Skin of body (tissue), 2 donors: Measurements from ENCODE around the gene PLA2G12B. TPM values are rescaled to one million over a fixed set of nuclear protein-coding genes. Genes with fewer than 3 reads are reported as not detected.
"Not testable (repeated sequence)": the region's sequence is repeated elsewhere in the genome, so short reads cannot be mapped to it uniquely, and the experiment has no call there.

Experiments
- DNase-seq: peaks from one replicate; lab custom pipeline; 2025; lab: John Stamatoyannopoulos, UW
- total RNA-seq: library from RNA; depleted of rRNA; stranded (reverse); fragments of >200 nt; gene quantifications from one replicate; pipeline ENCODE4 v1.2.3, GENCODE V29; 2014

Gene PLA2G12B, protein sequence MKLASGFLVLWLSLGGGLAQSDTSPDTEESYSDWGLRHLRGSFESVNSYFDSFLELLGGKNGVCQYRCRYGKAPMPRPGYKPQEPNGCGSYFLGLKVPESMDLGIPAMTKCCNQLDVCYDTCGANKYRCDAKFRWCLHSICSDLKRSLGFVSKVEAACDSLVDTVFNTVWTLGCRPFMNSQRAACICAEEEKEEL
- total RNA-seq = not detected

DNA sequence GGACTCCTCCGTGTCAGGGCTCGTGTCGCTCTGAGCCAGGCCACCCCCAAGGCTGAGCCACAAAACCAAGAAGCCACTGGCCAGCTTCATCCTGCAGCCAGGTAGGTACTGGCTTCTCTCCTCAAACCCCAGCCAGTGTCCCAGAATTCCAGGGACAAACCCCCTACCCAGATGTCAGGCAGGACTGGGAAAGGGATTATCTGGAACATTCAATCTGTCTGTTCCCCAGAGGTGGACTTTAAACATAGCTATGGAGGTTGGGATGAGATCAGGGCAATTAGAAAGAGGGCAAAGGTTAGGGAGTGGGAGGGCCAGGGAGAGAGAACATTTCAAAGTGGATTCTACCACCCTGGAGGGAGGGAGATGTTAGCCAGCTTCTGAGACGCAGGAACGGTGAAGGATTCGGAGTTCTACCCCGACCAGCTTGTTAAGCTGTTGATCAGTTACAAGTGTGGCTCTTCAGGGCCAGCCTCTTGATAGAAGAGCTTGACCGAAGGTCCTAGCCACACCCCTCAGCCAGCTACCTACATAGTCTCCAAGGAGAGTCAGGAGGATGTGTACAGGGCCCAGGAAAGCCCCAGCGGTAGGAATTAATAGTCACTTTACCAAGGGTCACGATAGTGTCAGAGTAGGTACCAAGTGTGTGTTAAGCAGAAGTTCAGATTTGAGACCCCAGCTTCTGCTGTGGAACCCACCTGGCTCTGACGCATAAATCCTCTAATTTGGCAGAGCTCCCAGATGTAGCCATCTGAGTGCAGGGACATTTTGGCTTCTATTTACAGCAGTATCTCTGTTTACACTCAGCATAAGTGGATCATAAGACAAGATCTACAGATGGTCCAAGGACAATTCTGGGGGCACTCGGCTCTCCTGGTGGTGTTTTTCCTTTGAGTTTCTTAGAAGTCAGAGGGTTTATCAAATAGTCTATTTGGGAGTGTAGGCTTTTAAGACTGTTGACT, at the start of gene PLA2G12B:
Gene PLA2G12B, minus strand, starts transcription at position 211 of the 959 bp plus-strand sequence. Its CDS starts 121 bp downstream, at position 90.
- no peak for DNase-seq

DNA sequence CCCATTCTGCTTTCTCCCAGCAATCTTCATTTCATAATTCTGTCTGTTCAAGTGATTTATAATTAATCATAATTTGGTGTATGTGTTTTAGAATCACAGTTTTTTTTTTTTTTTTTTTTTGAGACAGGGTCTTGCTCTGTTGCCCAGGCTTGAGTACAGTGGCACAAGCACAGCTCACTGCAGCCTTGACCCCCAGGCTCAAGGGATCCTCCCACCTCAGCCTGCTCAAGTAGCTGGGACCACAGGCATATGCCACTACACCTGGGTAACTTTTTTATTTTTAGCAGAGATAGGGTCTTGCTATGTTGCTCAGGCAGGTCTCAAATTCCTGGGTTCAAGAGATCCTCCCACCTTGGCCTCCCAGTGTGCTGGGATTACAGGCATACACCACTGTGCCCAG, 49.2 kb upstream of the PLA2G12B start:
- no peak for DNase-seq

DNA sequence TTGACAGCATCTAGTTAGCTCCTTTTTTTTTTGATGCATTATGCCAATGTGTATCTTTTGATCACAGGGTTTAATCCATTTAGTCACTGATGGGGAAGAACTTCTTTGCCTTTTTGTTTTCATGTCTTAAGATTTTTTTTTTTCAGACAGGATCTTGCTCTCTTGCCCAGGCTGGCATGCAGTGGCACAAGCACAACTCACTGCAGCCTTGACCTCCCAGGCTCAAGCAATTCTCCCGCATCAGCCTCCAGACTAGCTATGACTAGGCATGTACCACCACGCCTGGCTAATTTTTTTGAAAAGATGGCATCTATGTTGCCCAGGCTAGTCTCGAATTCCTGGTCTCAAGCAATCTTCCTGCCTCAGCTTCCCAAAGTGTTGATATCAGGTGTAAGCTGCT, 46.4 kb upstream of the PLA2G12B start:
- DNase-seq = no peak

DNA sequence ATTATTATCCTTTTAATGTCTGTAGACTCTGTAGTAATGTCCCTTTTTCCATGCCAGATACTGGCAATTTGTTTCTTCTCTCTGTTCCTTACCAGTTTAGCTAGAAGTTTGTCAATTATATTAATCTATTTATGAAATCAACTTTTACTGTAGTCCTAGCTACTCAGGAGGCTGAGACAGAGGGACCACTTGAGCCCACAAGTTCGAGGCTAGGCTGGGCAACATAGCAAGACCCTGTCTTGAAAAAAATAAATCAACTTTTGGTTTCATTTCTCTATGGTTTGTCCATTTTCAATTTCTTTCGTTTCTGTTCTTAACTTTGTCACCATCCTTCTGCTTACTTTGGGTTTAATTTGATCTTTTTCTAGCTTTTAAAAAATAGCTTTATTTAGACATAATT, 42.5 kb upstream of the PLA2G12B start:
- DNase-seq = no peak

DNA sequence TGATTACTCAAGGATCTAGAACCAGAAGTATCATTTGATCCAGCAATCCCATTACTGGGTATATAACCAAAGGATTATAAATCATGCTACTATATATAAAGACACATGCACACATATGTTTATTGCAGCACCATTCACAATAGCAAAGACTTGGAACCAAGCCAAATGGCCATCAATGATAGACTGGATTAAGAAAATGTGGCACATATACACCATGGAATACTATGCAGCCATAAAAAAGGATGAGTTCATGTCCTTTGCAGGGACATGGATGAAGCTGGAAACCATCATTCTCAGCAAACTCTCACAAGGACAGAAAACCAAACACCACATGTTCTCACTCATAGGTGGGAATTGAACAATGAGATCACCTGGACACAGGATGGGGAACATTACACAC, 40.9 kb upstream of the PLA2G12B start:
- DNase-seq = not testable (repeated sequence)

DNA sequence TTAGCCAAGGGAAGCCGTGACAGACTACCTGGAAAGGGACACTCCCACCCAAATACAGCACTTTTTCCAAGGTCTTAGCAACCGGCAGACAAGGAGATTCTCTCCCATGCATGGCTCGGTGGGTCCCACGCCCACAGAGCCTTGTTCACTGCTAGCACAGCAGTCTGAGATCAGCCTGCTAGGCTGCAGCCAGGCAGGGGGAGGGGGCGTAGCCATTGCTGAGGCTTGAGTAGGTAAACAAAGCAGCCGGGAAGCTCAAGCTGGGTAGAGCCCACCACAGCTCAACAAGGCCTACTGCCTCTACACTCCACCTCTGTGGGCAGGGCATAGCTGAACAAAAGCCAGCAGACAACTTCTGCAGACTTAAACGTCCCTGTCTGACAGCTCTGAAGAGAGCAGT, 35.2 kb upstream of the PLA2G12B start:
- DNase-seq = not testable (repeated sequence)

DNA sequence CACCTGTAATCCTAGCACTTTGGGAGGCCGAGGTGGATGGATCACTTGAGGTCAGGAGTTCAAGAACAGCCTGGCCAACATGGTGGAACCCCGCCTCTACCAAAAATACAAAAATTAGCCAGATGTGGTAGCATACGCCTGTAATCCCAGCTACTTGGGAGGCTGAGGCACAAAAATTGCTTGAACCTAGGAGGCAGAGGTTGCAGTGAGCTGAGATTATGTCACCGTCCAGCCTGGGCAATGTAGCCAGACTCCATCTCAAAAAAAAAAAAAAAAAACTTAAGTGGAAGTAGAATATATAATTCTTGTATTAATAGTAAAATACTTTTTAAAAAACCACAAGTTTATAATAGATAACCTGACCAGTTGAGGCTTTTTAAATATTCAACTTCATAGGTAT, 30.0 kb upstream of the PLA2G12B start:
- DNase-seq = not testable (repeated sequence)

DNA sequence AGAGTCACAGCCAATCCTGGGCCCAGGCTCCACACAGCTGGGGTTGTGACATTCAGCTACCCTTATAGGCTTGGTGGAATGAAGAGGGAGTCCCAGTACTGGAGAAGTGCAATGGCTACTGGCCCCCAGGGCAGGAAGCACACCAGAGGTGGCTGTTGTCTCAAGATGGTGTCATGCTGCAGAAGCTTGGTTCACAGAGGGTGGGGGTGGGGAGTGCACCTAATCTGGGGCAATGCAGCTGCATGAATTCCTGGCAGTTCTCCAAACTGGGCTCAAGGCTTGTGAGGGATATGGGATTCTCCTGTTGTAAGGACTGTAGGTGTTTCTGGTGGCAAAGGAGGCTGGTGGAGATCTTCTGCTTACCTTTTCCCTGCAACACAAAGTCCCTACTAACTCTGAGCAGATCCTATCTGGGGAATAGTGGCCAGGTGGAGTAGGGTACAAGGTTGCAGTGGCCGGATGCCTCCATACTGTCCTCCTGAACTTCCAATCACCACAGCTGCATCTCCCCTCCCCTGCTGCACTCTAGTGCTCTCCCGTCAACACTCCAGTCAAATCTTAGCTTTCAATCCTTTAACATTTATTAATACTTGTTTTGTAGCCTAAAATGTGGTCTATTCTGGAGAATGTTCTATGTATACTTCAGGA, 27.4 kb upstream of the PLA2G12B start:
- DNase-seq = no peak

DNA sequence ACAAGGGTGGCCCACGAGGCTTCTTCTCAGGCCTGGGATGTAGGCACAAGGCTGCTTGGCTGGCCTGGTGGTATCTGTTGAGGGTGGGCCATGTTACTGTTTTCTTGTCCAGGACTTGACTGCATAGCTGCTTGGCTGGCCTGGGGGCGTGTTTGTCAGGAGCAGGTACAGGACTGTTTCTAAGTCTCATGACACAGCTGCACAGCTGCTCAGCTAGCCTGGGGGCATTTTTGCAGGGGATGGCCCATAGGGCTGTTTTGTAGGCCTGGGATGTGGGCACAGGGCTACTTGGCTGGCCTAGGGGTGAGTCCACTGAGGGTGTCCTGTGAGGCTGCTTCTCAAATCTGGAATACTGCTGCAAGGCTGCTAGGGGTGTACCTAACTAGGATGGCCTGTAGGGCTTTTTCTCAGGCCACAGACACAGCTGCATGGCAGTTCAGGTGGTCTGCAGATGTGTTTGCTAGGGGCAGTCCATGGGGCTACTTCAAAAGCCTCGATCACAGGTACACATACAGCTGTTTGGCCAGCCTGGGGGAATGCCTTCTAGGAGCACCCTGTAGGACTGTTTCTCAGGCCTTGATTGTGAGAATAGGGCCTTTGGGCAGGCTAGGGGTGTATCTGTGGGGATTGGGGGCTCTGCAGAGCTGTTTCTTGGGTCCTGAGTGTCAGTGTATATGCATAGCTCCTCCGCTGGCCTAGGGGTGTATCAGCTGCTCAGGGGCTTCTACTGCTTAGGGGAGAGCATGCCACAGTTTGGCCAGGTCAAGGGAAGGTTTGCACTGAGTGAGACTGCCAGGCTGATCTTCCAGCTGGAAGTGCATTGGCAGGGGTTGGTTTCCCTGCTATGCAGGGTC, 26.6 kb upstream of the PLA2G12B start:
- no peak for DNase-seq

DNA sequence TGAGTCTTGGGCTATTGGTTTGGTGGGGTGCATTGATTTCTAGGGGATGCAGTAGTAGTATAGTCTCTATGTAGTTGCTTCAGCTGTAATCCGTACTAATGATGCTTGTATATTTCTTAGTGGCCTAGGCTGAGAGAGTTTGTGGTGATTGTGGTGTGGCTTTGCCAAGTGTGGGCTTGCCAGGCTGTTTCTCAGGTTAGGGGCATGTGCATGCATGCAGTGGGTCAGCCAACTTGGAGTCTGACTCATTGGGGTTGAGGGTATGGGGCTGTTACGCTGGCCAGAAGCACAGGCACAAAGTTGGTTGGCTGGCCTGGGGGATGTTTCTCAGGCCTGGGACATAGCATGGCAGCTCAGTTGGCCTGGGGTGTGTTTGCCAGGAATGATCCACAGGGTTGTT, 25.7 kb upstream of the PLA2G12B start:
- DNase-seq = no peak

DNA sequence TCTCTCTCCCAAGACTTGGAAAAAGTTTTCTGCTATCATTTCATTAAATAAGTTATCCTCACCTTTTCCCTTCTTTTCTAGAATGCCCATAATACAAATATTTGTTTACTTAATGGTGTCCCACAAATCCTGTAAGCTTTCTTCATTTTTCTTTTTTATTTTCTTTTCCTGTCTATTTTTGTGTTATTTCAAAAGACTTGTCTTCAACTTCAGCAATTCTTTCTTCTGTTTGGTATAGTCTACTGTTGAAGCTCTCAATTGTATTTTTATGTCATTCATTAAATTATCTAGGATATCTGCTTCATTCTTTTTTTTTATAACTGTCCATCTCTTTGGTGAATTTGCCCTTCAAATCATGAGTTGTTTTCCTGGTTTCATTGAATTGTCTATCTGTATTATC, 25.1 kb upstream of the PLA2G12B start:
- DNase-seq = no peak

DNA sequence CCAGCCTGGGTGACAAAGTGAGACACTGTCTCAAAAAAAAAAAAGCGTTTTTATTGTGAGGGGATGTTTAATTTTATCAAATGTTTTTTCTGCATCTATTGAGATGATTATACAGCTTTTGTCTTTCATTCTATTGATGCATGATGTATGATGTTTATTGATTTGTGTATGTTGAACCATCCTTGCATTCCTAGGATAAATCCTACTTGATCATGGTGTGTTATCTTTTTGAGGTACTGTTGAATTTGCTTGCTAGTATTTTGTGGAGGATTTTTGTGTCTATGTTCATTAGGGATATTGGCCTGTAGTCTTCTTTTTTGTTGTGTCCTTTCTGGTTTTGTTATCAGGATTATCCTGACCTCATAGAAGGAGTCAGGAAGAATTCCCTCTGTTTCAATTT, 22.3 kb upstream of the PLA2G12B start:
- DNase-seq = no peak

DNA sequence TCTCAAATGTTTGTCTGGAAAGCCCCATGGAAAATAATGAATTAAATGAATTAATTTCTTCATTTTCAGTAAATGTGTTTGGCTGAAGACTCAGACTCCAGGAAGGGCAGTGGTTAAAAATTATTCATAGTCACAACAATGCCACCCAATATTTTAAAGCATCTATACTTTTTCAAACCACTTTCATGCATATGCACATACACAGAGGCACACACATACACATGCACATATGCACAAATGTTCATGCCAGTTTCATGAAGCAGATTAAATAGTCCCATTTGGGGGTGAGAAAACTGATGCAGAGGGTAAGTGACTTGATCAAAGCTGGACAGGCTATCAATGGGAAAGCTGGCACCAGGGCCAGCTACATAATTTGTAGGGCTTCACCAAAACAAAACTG, 1.4 kb upstream of the PLA2G12B start:
- DNase-seq = no peak

DNA sequence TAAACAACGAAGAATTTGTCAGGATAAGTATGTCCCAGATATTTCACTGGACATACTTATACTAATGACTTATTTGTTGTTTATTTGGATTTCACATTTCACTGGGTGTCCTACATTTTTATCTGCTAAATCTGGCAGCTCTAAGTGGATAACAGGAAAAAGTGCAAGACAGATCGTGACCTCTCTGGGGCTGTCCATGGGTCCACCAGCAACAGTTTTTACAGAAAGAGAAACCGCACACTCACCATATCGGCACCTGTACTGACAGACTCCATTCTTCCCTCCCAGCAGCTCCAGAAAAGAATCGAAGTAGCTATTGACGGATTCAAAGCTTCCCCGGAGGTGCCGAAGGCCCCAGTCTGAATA, 393 bp downstream of the PLA2G12B start:
- DNase-seq = no peak

DNA sequence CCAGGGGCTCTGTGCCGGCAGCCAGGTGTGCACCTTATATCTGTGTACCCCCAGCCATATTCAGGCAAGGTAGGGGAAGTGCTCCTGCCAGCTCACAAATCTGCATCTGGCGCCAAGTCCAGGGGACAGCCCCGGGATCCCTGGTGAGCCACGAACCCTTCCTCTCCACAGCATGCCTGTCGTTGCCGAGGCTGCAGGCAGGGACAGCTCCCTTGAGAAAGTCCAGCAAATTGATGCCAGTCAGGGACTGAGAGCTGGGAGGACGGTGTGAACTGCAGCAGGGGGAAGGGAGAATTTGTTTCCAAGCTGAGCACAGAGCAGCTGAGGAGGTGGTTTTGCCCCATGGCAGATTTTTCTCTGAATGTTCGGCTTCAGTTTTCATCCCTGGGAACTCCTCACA, 919 bp downstream of the PLA2G12B start:
- no peak for DNase-seq

DNA sequence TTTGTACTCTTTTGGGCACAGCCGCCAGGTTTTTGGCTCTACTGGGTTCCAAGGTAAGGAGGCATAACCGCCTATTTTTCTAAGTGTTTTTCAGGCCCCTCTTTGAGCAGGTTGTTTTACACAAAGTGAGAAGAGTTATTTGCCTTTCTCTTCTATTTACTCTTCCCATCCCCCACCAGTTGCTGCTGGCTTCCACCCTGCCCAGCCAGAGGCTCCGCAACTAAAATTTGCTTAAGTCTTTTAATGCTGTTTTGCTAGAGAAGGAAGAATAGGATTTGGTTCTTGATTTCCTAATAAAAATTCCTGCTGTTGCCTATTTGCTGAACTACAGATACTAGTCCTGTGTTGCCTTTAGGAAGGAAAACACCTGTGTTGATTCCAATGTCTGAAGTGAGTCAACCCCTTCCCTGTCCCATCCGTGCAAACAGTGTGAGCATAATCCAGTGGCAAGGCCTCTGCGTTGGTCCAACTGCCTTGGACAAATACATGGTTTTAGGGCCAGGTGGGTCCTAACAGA, 1.9 kb downstream of the PLA2G12B start:
- no peak for DNase-seq

DNA sequence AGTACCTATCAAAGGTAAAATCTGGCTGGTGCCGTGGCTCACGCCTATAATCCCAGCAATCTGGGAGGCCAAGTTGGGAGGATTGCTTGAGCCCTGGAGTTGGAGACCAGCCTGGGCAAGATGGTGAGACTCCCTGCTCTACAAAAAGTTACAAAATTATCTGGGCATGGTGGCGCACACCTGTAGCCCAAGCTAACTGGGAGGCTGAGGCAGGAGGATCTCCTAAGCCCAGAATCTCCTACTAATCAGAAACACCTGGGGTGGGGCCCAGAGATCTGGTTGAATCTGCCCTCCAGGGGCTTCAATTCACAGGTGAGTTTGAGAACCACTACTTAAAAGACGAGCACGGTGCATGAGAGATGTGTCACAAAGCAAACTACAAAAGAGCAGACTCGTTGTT, 2.4 kb downstream of the PLA2G12B start:
- DNase-seq = no peak

DNA sequence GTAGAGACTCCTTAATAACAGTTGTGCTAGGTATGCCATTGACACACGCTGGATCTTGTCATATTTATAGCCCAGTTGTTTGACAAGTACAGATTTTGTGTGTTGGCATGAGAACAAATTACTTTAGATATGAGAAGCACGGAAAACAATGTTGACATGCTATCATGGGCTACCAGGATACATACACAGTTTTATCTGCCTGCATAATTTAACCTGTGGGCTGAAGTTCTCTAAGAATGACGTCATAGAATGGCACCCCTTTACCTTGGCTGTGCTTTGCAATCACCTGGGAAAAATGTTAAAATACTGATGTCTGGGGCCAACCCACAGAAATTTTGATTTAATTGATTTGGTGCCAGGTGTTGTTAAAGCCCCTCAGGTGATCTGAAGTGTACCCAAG, 2.8 kb downstream of the PLA2G12B start:
- DNase-seq = no peak

DNA sequence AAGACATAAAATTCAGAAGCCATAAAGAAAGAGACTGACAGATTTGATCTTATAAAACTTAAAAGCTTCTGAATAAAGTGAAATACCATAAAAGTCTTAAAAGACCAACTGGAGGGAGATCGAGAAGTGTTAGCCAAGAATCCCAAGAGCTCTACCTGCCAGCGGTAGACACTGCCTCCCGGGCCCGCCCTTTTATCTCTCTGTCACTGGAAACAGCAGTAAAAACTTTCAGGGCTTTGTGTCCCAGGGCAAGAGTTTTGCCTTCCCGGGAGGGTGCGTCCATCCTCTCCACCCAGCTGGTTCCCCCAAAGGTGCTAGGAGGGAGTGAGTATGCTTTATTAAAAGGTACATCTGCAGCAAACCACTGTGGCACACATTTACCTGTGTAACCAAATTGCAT, 5.8 kb downstream of the PLA2G12B start:
- DNase-seq = no peak

DNA sequence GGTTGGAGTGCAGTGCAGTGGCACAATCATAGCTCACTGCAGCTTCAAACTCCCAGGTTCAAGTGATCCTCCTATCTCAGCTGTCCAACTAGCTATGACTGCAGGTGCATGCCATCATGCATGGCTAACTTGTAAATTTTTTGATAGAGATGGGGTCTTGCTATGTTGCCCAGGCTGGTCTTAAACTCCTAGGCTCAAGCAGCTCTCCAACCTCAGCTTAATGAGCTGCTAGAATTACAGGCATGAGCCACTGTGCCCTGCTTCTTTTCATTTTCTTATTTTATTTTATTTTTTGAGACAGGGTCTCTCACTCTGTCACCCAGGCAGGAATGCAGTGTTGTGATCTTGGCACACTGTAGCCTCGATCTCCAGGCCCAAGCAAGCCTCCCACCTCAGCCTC, 7.6 kb downstream of the PLA2G12B start:
- no peak for DNase-seq

DNA sequence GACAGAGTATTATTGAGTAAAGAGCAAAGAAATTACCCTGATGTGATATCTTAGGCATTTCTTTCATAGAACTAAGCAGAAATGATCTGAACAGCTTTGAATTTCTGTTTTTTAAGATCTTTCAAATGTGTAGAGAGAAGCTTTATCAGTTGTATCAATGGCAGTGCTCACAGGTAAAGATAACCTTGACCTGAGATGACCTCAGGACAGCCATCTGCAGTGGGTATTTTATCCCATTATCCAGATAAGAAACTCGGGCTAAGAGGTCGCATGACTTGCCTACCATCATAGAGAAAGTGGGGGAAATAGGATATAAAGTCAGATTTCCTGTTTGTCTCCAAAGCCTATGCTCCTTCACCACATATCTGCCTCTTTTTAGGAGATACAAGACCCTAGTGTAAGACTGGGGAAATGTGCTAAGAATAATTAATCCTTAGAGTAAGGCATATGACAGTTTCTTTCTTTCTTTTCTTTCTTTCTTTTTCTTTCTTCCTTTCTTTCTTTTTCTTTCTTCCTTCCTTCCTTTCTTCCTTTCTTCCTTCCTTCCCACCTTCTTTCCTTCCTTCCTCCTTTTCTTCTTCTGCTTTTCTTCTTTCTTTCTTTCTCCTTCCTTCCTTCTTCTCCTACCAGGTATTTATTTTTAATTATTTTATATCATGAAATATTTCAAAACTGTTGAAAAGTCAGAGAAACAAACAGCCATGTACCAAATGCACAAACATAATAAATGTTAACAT, 10.9 kb downstream of the PLA2G12B start:
- no peak for DNase-seq
